Activated CD4-positive, CD25-positive, alpha-beta regulatory T cell treated with anti-CD3 and anti-CD28 coated beads, Interleukin-2, amount 50 U/mL, for 24 hours (primary cell): ENCODE data around the gene TNNI3K.

Experiments
- ATAC-seq, 2 donors: fragments of 150-1000 bp; cut with Tn5 transposase; one replicate each; pipeline ENCODE4 v1.10.0; 2021; ENCODE audit warnings: mild to moderate bottlenecking in 1 of 2, moderate library complexity in 1 of 2

Gene TNNI3K

DNA sequence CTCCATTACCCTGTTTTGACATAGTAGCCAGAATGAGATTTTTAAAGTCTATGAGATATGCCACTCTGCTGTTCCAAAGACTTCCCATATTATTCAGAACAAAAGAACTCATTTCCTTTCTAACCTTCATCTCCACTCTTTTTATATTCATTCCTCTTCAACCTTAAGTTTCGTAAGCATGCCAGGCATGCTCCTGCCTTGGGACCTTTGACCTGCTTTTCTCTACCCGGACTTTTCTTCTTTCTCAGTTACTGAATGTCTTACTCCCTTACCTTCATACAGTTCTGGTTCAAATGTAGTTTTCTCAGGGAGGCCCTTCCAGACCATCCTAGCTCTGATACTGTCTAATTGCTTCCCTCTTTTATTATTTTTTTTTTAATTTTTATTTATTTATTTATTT is 81.1 kb downstream of the TNNI3K start:
- ATAC-seq, result no peak

- ATAC-seq, result no peak
Measured at GRCh38 chr1:74317663-74318062, 82.5 kb downstream of the TNNI3K start.

DNA sequence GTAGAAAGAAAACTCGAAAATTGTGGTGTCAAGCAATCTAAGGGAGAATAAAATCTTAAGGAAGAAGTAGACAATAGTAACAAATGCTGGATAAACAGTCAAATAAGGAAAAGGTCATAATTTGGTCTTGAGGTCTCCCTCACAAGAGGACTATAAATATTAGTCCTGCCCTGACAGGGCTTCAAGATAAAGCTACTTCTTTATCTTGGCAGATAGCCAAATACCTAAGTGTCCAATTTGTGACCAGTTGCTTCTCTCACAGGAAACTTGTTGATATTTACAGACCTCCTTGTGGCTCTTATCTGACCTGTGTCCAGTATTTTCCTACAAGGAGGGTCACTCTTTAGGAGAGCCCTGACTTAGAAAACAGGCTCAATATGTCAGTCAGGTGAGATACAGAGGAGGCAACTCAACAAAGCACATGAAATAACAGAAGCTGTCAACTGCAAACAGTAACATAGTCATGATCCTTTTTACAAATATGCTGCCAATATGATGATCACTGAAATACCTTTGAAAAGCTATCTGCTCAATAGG is 88.8 kb downstream of the TNNI3K start:
- ATAC-seq, result no peak

- no peak for ATAC-seq
Measured at GRCh38 chr1:74324684-74325448, 89.7 kb downstream of the TNNI3K start.

- no peak for ATAC-seq
Measured at GRCh38 chr1:74328851-74329250, 93.7 kb downstream of the TNNI3K start.

- ATAC-seq, result no peak
Measured at GRCh38 chr1:74333244-74333643, 98.1 kb downstream of the TNNI3K start.

GRCh38 chr1:74334147-74334546 is 99.0 kb downstream of the TNNI3K start:
- ATAC-seq, result no peak

GRCh38 chr1:74340656-74341055 is 105.5 kb downstream of the TNNI3K start:
- no peak for ATAC-seq

- ATAC-seq, result no peak
Measured at GRCh38 chr1:74341702-74342339, 106.6 kb downstream of the TNNI3K start.

- ATAC-seq, result no peak
Measured at GRCh38 chr1:74343216-74343615, 108.0 kb downstream of the TNNI3K start.

DNA sequence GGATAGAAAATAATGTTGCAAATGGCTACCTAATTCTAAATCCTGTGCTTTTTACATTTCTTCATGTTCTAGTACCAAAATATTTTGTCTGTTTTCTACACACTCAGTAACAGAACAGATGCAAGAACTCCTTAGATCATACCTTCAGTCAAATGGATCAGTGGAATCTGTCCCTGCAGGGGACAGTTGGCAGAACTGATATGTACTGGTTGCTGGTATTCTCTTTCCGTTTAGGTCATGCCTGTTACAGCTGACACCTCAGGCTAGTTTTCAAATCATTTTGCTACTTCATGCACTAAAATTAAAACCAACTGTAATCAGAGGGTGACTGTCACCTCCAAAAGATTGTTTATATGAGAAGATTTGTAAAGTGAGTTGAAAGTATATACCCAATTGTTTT is 109.2 kb downstream of the TNNI3K start:
- no peak for ATAC-seq

DNA sequence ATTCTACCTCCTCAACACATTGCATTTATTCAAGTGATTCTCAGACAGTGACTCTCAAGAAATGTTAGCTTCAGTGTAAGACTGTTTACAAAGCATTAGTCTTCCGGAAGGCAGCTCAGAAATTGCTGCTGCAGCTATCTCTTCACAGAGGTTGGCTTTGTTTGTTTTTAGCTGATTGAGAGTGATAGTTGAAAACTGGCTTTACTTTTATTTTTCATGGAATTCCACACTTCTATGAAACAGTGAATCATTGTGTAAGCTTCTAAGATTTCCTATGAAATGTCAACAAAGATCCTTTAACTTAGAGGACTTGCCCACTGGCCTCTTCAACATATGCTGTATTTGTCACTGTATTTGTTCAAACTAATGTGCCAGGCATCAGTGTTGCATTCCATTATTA is 121.3 kb downstream of the TNNI3K start:
- ATAC-seq, result no peak

- no peak for ATAC-seq
Measured at GRCh38 chr1:74357150-74357549, 122.0 kb downstream of the TNNI3K start.

- ATAC-seq, result no peak
Measured at GRCh38 chr1:74357756-74358155, 122.6 kb downstream of the TNNI3K start.

DNA sequence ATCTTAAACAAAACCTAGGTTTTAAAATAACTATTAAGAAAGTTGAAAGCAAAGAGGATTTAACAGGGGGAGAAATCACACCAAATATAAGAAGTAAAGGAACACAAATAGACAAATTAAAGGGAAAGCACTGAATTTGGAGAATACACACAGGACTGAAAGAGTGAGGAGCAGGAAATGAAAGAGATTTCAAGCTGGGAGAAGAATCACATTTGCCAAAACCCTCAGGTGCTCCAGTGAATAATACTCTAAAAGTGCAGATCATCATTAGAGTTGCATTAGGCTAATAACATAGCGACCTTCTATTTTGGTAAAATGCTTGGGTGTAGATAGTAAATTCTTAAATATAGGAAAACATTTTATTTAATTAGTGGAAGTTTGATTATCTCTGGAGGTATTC is 127.5 kb downstream of the TNNI3K start:
- no peak for ATAC-seq

GRCh38 chr1:74363220-74363619 is 128.0 kb downstream of the TNNI3K start:
- no peak for ATAC-seq

DNA sequence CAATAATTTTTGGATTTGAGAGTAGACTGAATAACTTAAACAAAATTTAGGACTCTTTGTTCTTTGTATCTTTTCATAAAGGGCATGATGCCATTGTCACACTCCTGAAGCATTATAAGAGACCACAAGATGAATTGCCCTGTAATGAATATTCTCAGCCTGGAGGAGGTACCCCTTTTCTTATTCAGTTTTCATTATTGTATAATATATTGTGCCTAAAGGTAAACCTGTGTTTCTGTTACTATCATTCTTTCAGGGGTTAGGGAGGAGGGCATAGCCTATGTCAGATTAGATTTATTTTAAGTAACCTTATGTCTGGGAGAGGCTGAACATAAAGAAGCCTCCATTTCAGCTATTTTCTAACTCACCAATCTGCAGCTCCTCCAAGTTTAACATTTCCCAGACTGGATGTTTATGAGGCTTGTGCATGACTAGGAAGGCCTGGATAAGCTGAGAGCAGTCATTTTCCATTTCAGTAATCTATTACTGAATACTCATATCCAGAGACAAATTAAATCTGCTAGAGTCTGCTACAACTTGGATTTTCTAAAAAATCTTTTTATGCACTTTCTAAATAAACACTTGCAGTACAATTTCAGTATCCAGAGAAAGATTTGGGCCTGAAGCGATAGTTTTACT is 132.1 kb downstream of the TNNI3K start:
- no peak for ATAC-seq

- no peak for ATAC-seq
Measured at GRCh38 chr1:74368335-74368734, 133.1 kb downstream of the TNNI3K start.

GRCh38 chr1:74375376-74375775 is 140.2 kb downstream of the TNNI3K start:
- no peak for ATAC-seq

- ATAC-seq, result no peak
Measured at GRCh38 chr1:74380252-74380651, 145.1 kb downstream of the TNNI3K start.

DNA sequence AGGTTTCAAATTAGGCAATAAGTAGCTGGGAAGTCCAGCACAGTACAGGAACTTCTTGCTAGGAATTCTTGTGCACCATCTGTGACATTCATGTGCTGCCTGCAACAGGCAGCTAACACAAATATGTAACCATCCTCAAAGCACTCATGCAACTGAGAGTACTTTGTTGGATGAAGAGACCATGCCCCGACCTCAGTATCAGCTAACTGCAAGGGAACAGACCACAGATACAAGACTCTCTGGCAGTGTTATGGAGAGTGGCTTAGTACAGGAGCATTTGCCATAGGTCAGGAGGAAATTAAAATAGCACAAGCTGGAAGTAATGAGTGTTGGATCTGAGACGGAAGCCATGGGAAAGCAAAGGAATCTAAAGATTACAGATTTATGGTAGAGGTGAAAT is 153.7 kb downstream of the TNNI3K start:
- ATAC-seq, result no peak

DNA sequence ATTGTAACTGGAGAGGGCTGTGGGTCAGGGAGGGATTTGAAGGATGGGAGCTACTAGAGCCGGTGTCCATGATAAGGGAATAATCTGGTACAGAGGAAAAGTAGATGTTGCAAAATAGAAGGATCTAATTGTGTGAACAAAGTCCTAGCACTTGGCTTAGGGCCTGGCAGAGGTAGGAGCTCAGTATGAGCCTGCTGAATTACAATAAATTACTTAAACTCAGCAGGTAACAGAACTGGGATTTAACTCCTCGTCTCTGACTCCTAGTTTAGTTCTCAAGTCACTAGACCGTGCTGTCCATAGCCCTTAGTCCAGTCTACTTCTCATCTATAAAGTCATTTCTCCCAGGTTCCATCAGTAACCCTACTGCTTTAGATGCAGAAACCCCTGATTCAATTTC is 157.0 kb downstream of the TNNI3K start:
- no peak for ATAC-seq

GRCh38 chr1:74392840-74393239 is 157.7 kb downstream of the TNNI3K start:
- ATAC-seq, result no peak

GRCh38 chr1:74395571-74395970 is 160.4 kb downstream of the TNNI3K start:
- ATAC-seq, result no peak
